GM12873 (cell line): ENCODE measurements around the gene SCN5A.

Source experiments
- TF ChIP-seq, protein P1 (sequence below): IDR thresholded peaks from 2 replicates; pipeline ENCODE4 v1.5.1; 2012; ENCODE audit warnings: low read depth, mild to moderate bottlenecking, moderate library complexity, low read length, control low read depth; ENCODE audit not compliant: insufficient read depth; ENCODE audit errors: missing control alignments

Gene SCN5A

DNA sequence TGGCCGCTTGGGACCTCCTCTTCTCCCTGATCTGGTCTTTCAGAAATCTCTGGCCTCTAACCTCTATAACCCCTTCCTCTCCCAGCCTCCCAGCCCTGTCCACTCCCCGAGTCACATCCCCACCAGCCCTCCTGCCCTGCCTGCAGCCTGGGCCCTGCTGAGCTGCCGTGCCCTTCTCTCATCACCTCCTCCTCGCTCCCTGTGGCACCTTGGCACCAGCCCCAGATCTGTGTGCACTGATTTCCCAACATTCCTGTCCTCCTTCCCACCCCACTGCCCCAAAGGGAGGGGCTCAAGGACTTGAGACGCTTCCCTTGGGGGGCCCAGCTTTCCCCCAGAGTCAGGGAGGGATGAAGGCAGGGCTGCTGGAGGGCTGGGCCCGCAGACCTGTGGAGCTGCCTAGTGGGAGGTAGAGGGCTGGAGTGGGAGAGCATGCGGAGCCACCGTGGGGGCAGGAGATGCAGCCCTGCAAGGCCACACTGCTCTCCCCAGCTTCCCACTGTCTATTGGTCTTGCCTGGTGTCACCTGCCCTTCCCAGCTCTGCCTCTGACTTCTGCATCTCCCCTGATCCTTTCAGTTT is 110.6 kb downstream of the SCN5A start:
- TF ChIP-seq, protein P1, sequence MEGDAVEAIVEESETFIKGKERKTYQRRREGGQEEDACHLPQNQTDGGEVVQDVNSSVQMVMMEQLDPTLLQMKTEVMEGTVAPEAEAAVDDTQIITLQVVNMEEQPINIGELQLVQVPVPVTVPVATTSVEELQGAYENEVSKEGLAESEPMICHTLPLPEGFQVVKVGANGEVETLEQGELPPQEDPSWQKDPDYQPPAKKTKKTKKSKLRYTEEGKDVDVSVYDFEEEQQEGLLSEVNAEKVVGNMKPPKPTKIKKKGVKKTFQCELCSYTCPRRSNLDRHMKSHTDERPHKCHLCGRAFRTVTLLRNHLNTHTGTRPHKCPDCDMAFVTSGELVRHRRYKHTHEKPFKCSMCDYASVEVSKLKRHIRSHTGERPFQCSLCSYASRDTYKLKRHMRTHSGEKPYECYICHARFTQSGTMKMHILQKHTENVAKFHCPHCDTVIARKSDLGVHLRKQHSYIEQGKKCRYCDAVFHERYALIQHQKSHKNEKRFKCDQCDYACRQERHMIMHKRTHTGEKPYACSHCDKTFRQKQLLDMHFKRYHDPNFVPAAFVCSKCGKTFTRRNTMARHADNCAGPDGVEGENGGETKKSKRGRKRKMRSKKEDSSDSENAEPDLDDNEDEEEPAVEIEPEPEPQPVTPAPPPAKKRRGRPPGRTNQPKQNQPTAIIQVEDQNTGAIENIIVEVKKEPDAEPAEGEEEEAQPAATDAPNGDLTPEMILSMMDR = no peak

DNA sequence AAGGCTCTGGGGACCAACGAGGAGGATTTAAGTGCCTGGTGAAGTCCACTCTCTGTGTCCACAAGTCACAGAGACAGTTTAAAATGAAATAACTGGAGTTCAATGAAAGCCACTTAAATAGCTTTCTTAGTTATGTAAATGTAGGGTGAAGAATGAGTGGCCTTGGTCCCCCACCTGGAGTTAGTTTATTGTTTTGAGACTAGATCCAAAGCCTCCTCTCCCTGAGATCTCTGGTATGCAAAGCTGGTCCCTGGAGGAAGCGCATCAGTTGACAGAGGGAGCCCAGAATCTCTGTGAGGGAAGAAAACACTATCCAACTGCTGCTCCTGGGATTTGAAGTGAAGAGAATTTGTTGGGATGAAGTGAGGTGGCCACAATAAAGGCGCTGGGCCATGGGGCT is 112.8 kb downstream of the SCN5A start:
- TF ChIP-seq, protein P1 = no peak

DNA sequence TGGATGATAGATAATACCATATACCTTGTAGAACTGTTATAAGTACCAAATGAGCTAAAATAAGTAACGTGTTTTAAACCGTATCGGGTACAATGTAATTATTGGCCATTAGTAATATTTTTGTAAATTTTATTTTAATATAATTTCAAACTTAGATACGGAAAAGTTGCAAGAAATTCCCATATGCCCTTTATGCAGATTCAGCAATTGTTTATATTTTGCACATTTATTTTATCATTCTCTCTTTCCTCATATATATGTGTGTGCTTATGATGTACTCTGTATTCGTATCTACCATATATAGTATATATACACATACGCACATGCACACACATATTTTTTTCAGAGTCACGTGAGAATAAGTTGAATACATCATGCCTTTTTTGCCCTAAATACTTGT is 114.9 kb downstream of the SCN5A start:
- TF ChIP-seq, protein P1 = no peak

DNA sequence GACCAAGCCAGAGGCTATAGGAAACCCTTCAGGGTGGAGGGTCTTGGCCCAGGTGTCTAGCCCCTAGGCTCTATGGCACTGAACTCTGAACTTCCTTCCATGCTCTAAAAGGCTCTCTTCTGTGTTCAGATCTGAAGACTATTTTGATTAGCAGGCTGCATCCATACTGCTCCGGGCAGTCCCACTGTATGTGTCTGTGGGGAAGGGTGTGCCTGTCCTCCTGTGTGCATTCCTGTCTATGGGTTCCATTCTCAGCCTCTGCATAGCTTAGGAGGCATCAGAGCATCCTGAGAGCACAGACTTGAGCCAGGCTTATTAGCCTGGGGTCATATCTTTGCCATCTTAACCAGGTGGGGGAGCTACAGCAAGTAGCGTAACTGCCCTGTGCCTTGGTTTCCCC is 115.3 kb downstream of the SCN5A start:
- TF ChIP-seq, protein P1 = no peak

DNA sequence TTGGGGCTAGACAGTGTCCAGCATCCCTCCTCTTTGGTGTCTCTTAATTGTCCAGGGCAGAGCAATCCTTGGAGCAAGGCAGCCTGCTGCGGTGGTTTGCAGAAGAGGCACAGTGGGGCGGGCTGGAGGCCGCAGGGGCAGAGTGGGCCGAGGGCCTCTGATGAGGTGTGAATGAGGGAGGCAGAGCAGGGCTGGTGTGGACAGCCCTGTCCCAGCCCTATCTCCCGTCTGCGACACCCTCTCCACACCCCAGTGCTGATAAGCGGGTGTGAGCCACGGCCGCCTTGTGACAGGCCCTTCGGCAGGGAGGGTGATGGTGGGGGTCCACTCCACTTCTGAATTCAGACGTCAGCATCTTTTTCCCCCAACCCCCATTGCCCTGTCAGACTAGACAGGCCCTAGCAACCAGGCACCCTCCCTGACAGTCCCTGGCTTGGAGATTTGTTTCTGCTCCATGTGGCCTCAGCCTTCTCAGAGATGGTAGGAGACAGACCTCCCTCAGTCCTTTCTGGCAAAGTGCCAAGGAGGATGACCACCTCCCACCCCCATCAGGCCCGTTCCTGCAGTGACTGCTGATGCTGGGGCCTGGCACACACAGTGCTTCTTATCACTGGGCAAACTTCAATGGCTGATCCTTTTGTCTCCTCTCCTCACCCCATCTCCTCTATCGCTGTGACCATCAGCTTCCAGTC is 116.1 kb downstream of the SCN5A start:
- TF ChIP-seq, protein P1 = no peak

DNA sequence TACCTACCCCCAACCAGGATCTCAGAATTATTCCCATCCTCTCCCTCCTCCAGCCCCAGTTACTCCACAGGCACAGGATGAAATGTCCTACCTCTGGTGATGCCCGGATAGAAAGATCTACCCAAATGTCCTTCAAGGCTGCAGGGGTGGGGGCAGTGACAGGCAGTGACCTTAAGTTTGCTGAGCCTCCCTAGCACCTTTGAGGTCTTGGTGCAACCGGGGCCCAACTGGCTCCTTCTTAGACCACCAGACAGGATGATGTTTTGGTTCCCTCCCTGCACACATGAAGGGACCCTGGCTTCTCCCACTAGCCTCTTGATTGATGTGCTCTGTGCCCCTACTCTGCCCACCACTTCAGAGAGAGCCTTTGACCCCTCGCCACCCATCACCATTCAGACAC is 117.0 kb downstream of the SCN5A start:
- TF ChIP-seq, protein P1 = no peak

DNA sequence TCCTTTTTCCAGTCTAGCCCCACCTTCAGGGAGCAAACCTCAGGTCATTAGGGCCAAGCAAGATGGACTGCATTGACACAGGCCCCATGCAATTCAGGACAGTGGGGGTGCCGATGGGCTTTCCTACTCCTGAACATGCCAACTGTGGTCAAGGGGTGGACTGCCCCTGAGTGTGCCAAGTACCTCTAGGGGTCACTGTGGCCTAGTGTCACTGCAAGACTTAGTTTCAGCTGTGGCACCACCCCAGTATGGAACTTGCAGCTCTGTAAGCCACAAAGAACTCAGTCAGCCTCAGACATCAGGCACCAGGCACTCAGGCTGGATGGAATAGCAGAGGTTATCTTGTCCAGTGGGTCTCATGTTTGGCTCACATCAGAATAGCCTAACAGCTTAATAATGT is 121.0 kb downstream of the SCN5A start:
- TF ChIP-seq, protein P1 = no peak
